HG03159 (cell line): ENCODE data around the gene SHISA9.

Experiments
- ATAC-seq: cut with Tn5 transposase; IDR thresholded peaks from one replicate; pipeline ENCODE4 v1.9.1; 2021; ENCODE audit warnings: mild to moderate bottlenecking, moderate library complexity; ENCODE audit not compliant: unreplicated experiment

SHISA9 gene

DNA sequence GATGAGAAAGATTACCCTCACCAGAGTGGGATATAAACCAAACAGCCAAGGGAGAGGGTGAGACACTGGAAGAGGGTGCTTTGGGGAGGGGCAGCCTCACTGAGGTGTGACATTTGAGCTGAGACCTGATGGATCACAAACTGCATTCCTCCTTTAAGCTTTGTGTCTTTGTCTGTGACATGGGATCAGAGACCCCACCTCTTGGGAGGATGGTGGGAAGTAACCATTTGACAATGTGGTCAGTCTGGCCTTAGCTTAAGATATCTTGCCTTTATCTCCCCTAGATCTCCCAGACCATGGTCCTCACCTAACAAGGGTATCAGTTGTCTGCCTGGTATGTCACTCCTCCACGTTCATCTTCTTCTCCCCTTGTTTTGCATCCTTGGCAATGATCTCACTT is 163.4 kb downstream of the SHISA9 start:
- no peak for ATAC-seq

DNA sequence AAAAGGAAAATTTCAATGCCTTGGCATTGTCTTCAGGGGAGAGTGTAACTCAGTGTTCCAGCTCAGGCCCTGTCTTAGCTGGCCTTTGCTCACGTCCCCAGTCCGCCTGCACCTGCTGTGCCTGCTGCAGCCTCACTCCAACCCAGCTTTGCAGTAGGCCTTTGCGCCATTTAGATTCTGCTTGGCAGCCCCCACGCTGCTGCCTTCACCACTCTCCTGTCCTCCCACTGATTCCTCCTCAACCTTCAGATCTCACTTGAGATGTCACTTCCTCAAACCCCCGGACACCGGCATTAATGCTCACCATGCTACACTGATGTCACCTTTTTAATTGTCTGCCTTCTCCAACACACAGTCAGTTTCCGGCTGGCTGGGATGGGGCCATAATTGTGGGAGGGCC is 166.2 kb downstream of the SHISA9 start:
- no peak for ATAC-seq

DNA sequence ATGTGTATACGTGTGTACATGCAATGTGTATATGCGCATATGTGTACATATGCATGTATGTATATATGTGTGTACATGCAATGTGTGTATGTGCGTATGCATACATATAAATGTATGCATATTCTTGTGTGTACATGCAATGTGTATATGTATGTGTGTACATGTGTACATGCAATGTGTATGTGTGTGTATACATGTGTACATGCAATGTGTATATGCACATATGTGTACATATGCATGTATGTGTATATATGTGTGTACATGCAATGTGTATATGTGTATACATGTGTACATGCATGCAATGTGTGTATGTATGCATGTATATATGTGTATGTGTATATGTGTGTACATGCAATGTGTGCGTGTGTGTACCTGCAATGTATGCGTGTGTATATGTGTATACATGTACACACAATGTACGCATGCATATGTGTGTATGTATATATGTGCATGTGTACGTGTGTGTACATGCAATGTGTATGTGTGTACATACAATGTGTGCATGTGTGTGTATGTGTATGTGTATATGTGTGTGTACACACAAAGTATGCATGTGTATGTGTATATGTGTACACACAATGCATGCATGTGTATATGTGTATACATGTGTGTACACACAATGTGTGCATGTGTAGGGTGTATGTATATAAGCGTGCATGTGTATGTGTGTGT is 167.7 kb downstream of the SHISA9 start:
- ATAC-seq: no peak

DNA sequence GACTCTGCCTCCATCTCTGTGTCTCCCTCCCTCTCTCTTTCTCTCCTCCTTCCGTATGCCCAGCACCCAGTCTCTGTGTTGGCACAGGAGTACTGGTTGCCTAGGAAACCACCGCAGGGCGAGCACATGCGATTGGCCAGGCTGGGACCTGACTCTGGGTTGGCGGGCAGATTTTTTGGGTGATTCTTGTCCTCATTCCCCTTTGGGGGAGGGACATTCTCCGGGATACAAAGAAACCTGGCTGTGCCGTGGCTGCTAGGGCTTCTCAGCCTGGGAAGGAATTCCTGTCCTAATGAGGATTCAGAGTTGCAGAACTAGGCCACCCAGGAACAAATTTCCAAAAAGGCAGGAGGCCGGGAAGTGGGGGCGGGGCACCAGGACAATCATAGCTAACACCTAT is 168.9 kb downstream of the SHISA9 start:
- ATAC-seq: no peak

DNA sequence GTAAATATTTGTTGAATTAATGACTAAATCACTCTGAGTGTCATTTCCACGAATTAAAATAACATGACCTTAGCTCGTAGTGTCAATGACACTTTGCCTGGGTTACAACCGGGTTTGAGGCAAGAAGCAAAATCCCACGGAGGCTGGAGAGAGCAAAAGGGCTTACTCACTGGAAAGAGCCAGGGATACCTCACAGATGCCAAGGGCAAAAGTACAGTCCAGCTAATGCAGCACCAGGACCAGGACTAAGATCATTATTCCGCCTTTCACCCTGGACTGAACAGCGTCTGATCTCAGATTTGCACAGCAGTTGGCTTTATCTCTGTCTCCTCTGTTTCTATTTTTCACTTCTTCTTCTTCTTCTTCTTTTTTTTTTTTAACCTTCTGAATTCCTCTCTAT is 175.5 kb downstream of the SHISA9 start:
- no peak for ATAC-seq

DNA sequence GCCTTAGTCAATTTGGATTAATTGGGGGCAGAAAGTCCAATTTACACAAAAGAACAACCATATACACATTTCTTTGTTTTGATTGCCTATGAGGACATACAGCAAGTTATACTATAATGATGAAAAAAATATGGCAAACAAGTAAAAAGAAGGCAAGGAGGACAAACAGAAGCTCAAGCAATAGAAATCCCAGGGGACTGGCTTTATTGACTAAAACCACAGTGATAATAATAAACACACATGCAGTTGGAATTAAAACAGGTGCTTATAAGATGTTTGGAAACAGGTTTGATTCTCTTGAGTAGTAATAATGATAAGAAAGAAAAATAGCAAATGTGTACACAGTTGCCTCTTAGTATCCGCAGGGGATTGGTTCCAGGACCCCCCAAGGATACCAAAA is 176.4 kb downstream of the SHISA9 start:
- no peak for ATAC-seq

DNA sequence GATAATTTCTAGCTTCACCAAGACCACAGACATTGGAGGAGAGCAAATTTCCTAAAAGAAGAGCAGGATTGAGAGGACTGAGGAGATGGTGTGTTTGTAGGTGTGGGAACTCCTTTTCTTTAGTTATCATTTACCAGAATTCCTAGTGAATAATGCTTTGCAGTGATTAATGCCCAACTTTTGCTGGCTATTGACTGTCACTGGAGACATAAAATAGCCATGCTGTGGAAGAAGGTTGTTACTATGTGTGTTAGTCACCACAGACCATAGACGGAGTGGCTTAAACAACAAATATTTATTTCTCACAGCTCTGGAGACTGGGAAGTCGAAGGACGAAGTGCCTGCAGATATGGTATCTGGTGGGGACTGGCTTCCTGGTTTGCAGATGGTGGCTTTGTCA is 179.1 kb downstream of the SHISA9 start:
- ATAC-seq: no peak

DNA sequence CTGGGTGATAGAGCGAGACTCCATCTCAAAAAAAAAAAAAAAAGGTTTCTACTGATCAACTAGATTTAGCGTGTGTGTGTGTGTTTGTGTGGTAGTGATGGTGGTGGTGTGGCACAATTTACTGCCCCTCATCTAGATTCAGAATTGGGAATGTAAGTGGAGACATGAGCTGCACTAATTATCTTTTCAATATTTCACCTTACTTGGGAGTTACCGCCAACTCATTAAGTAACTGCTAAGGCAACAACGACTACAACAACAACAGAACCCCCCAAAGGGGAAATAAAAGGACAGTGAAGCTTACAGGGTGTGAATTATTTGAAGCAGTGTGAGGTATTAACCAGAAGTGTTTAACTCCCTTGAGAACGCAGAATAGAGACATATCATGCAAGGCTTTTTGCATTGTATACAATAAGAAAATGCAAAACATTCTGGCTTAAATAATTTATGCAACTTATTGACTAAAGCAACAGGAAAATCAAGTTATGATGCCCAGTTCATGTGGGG is 180.5 kb downstream of the SHISA9 start:
- no peak for ATAC-seq

DNA sequence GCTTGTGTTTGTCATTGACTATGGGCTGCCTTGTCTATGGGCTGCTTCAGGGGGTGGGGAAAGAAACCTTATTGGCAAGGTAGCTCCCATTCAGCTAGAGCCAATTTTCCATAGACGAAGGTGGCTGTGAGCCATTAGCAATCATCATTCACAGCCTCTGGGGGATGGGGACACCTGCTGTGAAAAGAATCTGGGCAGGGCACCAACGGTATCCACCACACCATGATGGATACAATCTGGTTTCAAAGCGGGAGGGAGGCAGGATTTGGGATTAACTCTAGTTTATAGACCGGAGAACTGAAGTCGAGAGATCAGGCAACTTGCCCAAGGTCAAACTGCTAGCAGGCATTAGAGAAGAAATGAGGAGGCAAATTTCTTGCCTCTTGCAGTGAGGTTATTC is 182.3 kb downstream of the SHISA9 start:
- no peak for ATAC-seq

DNA sequence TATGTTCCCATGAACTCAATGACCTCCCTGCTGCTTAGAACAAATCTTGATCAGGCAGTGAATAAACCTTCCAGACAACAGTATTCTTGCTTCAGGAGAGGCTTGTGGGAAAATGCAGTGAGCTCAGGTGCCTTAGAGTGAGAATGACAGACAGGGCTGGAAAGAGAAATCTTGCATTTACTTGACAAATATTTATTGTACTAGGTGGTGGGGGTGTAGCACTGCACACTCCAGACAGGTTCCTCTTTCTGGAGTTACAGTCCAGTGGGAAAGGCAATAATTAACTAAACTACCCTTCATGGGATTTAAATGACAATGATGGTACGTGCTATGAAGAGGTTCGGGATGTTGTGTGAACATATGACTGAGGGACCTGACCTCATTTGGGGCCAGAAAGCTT is 182.9 kb downstream of the SHISA9 start:
- ATAC-seq: no peak

DNA sequence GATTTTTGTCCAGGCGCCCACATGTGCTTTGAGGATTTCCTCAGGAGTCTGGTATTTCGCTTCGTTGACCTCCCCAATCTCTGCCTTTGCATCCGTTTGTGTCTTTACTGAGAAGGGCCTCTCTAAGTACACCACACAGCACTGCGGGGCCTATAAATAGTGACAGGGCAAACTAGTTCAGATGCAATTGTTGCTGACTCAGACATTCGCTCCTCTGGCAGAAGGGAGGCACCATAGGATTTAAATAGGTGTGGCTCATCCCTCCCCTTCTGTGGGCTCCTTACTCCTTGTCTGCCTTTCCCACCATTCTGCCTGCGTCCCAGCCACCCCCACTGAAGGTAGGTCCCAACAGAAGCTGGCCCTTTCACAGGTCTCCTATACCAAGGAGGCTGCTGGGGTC is 192.3 kb downstream of the SHISA9 start:
- ATAC-seq: no peak

DNA sequence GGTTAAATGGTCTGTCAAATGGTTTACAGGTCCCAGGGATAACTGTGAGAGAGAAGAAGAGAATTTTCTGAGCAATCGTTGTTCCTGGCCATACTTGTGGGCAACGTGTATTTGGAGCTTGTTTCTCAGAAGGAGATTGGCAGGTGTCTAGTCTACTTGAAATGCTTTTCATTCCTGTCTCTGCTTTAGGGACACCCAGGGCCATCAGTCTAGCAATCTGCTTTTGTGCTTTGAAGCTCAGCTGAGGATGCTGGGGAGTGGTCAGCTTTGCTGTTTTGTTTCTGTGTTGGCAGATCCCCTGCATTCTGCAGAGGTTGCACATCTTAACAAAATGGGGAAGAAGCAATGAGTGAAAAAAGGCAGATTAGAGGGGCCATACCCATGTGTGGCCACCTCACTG is 193.7 kb downstream of the SHISA9 start:
- ATAC-seq: no peak

DNA sequence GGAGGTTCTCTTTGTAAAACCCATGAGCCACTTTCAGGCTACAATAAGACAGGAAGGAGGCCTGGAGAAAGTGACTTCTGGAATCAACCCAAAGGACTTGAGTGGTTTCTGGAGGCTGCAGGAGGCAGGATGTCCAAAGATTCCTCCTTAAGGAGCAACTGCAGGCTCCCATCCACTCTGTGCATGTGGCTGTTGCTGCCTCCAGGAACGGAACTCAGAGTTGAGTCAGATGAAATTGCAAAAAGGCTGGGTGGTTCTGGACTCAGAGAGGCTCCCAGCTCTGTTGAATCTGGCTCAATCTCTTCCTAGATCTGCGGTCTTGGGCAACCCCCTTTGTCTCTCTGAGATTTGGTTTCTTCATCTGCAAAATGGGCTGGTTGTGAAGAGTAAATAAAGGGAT is 197.1 kb downstream of the SHISA9 start:
- no peak for ATAC-seq

DNA sequence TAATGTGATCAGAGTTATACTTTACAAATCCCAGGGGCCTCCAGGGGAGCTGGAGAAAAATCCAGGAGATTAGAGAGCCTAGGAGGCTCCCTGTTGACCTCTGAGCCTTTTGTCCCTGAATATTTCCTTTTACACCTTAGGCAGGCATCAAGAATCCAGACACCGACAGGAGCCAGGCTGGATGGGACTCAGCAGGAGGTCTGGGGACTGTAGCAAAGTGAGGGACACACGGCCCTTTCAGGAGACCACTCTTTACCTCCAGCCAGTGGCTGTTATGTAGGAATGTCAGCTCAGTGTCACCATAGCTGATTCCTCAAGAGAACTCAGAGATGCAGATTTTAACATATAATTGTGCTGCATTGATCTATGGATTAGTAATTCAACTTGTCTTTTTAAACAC is 198.4 kb downstream of the SHISA9 start:
- no peak for ATAC-seq

DNA sequence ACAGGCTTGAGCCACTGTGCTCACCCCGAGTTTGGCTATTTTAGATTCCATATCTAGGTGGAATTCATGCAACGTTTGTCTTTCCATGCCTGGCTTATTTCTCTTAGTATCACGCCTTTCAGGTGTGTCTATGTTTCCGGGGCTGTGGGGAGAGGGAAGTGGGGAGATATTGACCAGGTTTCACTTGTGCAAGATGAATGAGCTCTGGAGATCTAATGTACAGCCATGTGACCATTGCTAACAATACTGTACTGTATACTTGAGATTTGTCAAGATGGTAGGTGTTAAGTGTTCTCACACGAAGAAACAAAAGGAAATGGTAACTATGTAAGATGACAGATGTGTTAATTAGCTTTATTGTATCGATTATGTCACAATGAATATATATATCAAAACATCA is 199.6 kb downstream of the SHISA9 start:
- ATAC-seq: no peak

DNA sequence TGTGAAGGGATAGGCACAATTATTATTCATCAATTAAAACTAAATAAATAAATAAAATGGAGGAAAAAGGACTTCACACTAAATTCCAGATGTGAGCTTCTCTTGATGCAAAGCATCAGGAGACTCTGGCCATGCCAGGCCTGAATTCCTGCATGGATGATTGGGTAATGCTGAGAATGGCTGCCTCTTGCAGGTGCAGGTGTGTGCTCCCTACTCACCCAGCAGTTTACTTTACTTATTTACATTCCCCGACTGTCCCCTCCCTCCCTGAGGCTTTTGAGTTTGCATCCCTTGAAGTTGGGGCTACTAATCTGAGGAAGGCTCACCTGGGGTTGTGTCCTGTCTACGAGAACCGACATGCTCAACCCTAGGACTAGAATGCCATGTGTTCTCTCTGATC is 200.4 kb downstream of the SHISA9 start:
- ATAC-seq: no peak

DNA sequence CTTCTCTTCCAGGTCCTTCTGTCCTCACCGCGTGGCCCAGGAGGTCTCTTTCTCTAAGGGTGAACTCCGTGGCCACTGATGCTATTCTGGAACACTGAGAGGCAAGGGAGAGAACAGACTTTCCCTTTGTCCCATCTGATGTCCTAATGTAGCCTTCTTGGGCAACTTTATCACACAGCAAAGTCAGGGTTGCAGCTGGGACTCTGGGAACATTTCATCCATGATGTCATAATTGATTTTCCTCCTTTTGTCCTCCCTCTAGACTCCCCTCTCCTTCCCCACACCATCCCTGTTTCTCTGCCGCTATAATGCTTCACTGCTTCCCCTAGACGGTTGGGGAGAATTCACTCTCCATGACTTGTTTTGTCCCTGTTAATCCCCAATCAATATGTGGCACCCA is 201.0 kb downstream of the SHISA9 start:
- ATAC-seq: no peak

DNA sequence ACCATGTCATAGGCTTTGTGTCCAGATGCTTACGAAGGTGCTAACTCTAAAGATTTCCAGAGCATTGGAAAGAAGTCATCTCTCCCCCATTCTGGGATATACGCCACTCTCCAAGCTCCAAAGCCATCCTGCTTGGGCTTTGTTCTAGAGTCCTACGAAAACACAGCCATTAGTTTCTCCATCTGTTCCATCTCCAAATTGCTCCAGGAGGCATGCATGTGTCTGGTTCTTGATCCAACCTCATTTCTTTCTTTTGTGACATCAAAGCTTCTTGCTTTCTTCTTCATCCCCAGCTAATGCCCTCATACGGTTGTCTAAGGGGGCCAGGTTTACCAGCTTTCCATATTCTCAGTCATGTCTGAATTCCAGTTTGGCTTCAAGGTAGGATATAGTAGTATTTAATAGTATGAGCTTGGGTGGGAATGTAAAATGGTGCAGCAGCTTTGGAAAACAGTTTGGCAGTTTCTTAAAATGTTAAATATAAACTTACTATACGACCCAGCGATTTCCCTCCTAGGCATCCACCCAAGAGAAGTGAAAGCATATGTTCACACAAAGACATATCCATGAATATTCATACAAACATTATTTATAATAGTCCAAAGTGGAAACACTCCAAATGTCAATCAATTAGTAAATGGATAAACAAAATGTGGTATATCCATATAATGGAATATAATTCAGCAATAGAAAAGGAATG is 202.6 kb downstream of the SHISA9 start:
- no peak for ATAC-seq

DNA sequence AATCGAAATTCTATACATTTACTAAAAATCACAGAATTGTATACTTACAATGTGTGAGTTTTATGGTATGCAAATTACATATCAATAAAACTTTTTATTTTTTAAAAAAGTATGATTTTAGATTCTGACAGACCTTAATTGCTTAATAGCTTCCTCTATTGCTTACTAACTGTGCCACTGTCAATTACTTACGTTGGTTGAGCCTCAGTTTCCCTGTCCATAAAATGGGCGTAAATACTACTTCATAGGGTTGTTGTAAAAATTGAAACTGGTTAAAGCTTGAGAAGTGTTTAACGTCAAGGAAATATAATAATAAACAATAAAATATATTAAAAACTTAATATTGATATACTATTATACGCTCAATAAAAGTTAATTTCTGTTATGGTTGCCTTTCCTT is 203.4 kb downstream of the SHISA9 start:
- no peak for ATAC-seq

DNA sequence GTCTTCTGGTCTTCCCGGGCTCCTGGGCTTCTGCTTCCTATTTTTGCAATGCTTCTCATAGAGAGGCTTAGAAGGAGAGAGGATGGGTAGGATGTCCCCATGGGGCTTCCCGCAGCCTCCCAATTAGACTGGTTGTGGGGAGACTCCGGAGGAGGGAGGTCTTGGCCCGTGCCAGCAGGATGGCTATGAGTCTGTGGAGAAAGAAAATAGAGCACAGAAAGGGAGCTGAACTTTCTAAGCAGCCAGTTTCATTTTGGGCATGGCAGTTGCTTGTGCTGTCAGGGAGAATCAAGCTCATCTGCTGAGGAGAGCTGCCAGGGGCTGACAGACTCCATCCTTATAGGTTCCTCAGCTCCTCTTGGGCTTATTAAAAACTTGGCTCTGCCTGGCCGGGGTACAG is 204.0 kb downstream of the SHISA9 start:
- no peak for ATAC-seq

DNA sequence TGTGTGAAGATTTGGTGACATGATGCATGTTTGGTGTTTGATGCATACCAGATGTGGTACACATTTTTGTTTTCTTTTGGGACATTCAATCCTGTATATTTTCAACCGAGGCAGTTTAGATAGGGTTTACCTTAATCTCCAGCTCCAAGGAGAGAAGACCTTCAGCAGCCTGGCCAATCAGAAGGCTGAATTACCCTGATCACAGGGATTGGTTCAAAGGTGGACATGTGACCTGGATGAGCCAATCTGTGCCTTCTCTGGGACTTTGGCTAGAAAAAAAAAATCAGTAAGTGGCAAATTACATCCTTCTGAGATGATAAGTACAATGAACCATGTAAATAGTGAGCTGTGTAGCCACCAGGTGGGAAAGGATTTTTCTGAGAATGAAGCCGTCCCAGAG is 205.1 kb downstream of the SHISA9 start:
- ATAC-seq: no peak

DNA sequence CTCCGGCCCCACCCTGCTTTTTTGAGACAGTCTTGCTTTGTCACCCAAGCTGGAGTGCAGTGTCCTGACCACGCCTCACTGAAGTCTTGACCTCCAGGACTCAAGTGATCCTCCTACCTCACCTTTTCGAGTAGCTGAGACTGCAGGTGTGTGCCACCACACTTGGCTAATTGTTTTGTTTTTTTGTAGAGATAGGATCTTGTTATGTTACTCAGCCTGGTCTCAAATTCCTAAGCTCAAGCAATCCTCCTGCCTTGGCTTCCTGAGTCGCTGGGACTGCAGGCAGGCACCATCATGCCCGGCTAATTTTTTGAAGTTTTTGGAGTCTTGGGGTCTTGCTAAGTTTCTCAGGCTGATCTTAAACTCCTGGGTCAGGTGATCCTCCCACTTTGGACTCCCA is 206.7 kb downstream of the SHISA9 start:
- no peak for ATAC-seq

DNA sequence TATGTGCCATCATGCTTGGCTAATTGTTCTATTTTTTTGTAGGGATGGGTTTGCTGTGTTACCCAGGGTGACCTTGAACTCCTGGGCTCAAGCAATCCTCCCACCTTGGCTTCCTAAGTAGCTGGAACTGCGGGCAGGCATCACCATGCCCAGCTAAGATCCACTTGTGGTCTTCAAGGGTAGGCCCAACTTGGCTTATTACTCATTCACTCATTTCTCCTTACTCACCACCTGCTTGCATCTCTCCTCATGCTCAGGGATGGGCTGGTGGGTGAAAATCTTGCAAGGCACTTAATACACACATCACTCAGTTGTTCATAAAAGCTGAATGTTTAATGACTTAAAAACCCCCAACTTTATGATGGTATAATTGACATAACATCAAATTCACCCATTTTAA is 207.8 kb downstream of the SHISA9 start:
- ATAC-seq: no peak
